GM21723 (cell line): ENCODE data around the gene PEPD.

Experiments used
- ATAC-seq: cut with Tn5 transposase; IDR thresholded peaks from one replicate; pipeline ENCODE4 v1.9.1; 2021; ENCODE audit warnings: mild to moderate bottlenecking, moderate library complexity; ENCODE audit not compliant: unreplicated experiment

Gene PEPD

GRCh38 chr19:33344573-33344925 lies 177.0 kb downstream of the PEPD start:
- ATAC-seq: no peak

- no peak for ATAC-seq
Measured at GRCh38 chr19:33343859-33344572, 177.6 kb downstream of the PEPD start.

- no peak for ATAC-seq
Measured at GRCh38 chr19:33343301-33343700, 178.3 kb downstream of the PEPD start.

DNA sequence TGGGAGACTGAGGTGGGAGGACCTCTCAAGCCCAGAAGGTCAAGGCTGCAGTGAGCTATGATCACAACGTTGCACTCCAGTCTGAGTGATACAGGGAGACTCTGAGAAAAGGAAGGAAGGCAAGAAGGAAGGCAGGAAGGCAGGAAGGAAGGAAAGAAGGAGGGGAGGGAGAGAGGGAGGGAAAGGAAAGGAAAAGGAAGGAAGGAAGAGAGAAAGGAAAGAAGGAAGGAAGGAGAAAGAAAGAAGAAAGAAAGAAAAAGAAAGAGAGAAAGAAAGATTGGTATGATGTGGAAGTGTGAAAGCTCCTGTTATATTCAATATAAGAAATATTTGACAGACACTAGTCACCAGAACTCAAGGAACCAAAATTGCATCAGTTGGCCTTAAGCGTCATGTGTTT lies 180.6 kb downstream of the PEPD start:
- ATAC-seq: no peak

DNA sequence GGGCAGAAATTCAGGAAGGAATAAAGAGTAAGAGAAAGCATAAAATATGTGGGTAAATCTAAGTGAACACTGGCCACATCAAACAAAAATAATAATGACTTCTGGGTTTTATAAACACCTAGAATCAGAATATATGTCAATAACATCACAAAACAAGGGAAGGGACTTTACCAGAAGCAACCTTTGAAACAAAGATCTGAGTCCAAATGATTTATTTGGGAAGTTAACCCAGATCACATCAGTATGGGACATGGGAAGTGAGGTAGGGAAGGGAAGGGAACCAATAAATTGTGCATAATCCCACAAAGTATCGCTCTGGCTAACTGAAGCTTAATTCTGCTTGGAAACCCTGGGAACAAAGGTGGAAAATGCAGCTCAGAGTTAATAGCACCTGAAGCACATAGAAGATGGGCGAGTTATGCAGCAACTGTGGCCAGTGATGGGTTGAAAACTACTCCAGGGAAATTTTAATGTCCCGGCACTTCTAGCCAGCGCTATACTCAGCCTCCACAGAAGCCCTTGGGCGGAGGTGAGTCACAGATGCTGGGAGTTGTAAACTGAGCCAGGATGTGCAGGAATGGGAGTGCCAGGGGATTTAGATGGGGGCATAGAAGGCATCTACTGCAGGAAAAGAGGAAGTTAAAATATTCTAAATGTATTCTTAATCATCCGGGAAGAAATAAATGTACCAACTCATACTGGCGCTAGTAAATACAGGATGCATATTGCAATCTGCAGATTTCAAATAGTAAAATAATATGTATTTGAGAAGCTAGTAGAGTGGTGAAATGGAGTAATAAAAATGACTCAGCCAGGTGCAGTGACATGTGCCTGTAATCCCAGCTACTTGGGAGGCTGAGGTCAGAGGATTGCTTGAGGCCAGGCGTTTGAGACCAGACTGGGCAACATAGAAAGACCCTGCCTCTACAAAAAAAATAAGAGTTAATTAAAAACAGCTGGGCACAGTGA lies 182.3 kb downstream of the PEPD start:
- no peak for ATAC-seq
